Measurements from ENCODE around the gene MRFAP1L1.
"Not testable (repeated sequence)": the region's sequence is repeated elsewhere in the genome, so short reads cannot be mapped to it uniquely, and the experiment has no call there.

The MRFAP1L1 gene

GRCh38 chr4:6676722-6677558 lies 32.7 kb downstream of the MRFAP1L1 start:
- Histone ChIP-seq H3K27me3 (ENCODE audit: control insufficient read depth, insufficient read depth, low read length) (no peaks in the 10 kb centered on the region), H3K36me3 (ENCODE audit: control insufficient read depth, insufficient read depth, low read length) (no peaks in the 10 kb centered on the region), H3K4me3 (ENCODE audit: low read length) (no peak overlapping the region), H3K9me3 (ENCODE audit: control insufficient read depth, low read length) (no peaks in the 10 kb centered on the region), H3K9ac (ENCODE audit: low read length) (peak overlapping the region; percentile 14), H3K4me1 (ENCODE audit: control insufficient read depth, insufficient read depth, low read length) (peaks cover 26% of the 10 kb centered on the region)

DNA sequence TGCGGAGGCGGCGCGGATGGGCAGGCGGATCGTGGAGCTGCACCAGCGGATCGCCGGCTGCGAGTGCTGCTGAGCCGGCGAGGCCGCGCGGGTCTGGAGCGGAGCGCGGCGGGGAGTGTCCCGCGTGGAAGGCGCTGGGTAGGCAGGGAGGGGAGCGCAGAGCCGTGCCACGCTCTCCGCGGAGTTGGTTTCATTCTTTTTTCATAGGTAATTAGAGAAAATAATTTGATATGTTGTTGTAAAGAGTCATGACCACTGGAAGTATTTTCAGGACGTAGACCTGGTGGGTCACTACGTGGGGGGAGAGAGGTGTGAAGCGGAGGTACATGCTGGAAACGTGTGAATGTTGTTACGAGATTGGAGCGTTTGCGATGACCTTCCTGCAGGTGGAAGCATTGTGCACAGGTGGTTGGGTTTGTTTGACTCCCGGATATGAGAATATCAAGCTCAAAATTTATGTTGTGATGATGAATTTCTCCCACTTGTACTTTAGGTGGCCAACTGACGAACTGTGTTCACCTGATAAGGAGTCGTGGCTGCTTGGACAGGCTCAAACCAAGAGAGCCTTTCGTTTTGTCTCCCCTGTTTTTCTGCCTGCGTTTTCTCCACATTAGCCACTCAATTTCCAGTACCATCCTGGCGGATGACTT lies 35.0 kb downstream of the MRFAP1L1 start:
- H3K9me3 ChIP-seq (ENCODE audit: control insufficient read depth, low read length) = no peaks in the 10 kb centered on the region
- peaks cover 26% of the 10 kb centered on the region for H3K4me1 ChIP-seq (ENCODE audit: control insufficient read depth, insufficient read depth, low read length)
- no peaks in the 10 kb centered on the region for H3K27me3 ChIP-seq (ENCODE audit: control insufficient read depth, insufficient read depth, low read length)
- H3K36me3 ChIP-seq (ENCODE audit: control insufficient read depth, insufficient read depth, low read length) = no peaks in the 10 kb centered on the region
- H3K9ac ChIP-seq (ENCODE audit: low read length) = peak overlapping the region; percentile 57
- H3K4me3 ChIP-seq (ENCODE audit: low read length) = peak overlapping the region; percentile 57

- H3K27me3 ChIP-seq (ENCODE audit: control insufficient read depth, insufficient read depth, low read length) = no peaks in the 10 kb centered on the region
- H3K4me1 ChIP-seq (ENCODE audit: control insufficient read depth, insufficient read depth, low read length) = peaks cover 28% of the 10 kb centered on the region
- H3K4me3 ChIP-seq (ENCODE audit: low read length) = peak overlapping the region; percentile 57
- no peaks in the 10 kb centered on the region for H3K36me3 ChIP-seq (ENCODE audit: control insufficient read depth, insufficient read depth, low read length)
- peak overlapping the region; percentile 57 for H3K9ac ChIP-seq (ENCODE audit: low read length)
- H3K9me3 ChIP-seq (ENCODE audit: control insufficient read depth, low read length) = no peaks in the 10 kb centered on the region
Observed at GRCh38 chr4:6673660-6674499, 35.8 kb downstream of the MRFAP1L1 start.

DNA sequence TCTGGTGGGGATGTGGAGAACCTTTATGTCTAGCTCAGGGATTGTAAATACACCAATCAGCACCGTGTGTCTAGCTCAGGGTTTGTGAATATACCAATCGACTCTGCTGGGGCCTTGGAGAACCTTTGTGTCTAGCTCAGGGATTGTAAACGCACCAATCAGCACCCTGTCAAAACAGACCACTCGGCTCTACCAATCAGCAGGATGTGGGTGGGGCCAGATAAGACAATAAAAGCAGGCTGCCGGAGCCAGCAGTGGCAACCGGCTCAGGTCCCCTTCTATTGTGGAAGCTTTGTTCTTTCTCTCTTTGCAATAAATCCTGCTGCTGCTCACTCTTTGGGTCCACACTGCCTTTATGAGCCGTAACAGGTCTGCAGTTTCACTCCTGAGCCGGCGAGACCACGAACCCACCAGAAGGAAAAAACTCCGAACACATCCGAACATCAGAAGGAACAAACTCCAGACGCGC lies 36.4 kb downstream of the MRFAP1L1 start:
- H3K9me3 ChIP-seq (ENCODE audit: control insufficient read depth, low read length); H3K36me3 ChIP-seq (ENCODE audit: control insufficient read depth, insufficient read depth, low read length); H3K27me3 ChIP-seq (ENCODE audit: control insufficient read depth, insufficient read depth, low read length): not testable (repeated sequence)
- peak overlapping the region; percentile 57 for H3K9ac ChIP-seq (ENCODE audit: low read length)
- peak overlapping the region; percentile 57 for H3K4me3 ChIP-seq (ENCODE audit: low read length)
- H3K4me1 ChIP-seq (ENCODE audit: control insufficient read depth, insufficient read depth, low read length) = peaks cover 33% of the 10 kb centered on the region

DNA sequence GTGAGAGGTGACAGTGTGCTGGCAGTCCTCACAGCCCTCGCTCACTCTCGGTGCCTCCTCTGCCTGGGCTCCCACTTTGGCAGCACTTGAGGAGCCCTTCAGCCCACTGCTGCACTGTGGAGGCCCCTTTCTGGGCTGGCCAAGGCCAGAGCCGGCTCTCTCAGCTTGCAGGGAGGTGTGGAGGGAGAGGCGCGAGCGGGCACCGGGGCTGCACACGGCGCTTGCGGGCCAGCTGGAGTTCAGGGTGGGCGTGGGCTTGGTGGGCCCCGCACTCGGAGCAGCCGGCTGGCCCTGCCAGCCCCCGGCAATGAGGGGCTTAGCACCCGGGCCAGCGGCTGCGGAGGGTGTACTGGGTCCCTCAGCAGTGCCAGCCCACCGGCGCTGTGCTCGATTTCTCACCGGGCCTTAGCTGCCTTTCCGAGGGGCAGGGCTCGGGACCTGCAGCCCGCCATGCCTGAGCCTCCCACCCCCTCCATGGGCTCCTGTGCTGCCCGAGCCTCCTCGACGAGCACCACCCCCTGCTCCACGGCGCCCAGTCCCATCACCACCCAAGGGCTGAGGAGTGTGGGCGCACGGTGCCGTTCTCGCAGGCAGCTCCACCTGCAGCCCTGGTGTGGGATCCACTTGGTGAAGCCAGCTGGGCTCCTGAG lies 37.0 kb downstream of the MRFAP1L1 start:
- H3K4me1 ChIP-seq (ENCODE audit: control insufficient read depth, insufficient read depth, low read length) = peaks cover 36% of the 10 kb centered on the region
- not testable (repeated sequence) for H3K36me3 ChIP-seq (ENCODE audit: control insufficient read depth, insufficient read depth, low read length); H3K9me3 ChIP-seq (ENCODE audit: control insufficient read depth, low read length); H3K9ac ChIP-seq (ENCODE audit: low read length); H3K4me3 ChIP-seq (ENCODE audit: low read length); H3K27me3 ChIP-seq (ENCODE audit: control insufficient read depth, insufficient read depth, low read length)

GRCh38 chr4:6672131-6672530 lies 37.5 kb downstream of the MRFAP1L1 start:
- no peaks in the 10 kb centered on the region for H3K9me3 ChIP-seq (ENCODE audit: control insufficient read depth, low read length)
- no peak overlapping the region for H3K4me3 ChIP-seq (ENCODE audit: low read length)
- H3K4me1 ChIP-seq (ENCODE audit: control insufficient read depth, insufficient read depth, low read length) = peaks cover 36% of the 10 kb centered on the region
- no peaks in the 10 kb centered on the region for H3K27me3 ChIP-seq (ENCODE audit: control insufficient read depth, insufficient read depth, low read length)
- no peak overlapping the region for H3K9ac ChIP-seq (ENCODE audit: low read length)
- no peaks in the 10 kb centered on the region for H3K36me3 ChIP-seq (ENCODE audit: control insufficient read depth, insufficient read depth, low read length)

GRCh38 chr4:6671648-6672047 lies 38.0 kb downstream of the MRFAP1L1 start:
- no peaks in the 10 kb centered on the region for H3K9me3 ChIP-seq (ENCODE audit: control insufficient read depth, low read length)
- H3K9ac ChIP-seq (ENCODE audit: low read length) = no peak overlapping the region
- peaks cover 33% of the 10 kb centered on the region for H3K4me1 ChIP-seq (ENCODE audit: control insufficient read depth, insufficient read depth, low read length)
- H3K36me3 ChIP-seq (ENCODE audit: control insufficient read depth, insufficient read depth, low read length) = no peaks in the 10 kb centered on the region
- H3K27me3 ChIP-seq (ENCODE audit: control insufficient read depth, insufficient read depth, low read length) = no peaks in the 10 kb centered on the region
- H3K4me3 ChIP-seq (ENCODE audit: low read length) = no peak overlapping the region

GRCh38 chr4:6668391-6668790 lies 41.3 kb downstream of the MRFAP1L1 start:
- Histone ChIP-seq H3K9me3 (ENCODE audit: control insufficient read depth, low read length) (no peaks in the 10 kb centered on the region), H3K4me1 (ENCODE audit: control insufficient read depth, insufficient read depth, low read length) (peaks cover 11% of the 10 kb centered on the region), H3K4me3 (ENCODE audit: low read length) (no peak overlapping the region), H3K9ac (ENCODE audit: low read length) (no peak overlapping the region), H3K27me3 (ENCODE audit: control insufficient read depth, insufficient read depth, low read length) (peaks cover 16% of the 10 kb centered on the region), H3K36me3 (ENCODE audit: control insufficient read depth, insufficient read depth, low read length) (no peaks in the 10 kb centered on the region)

DNA sequence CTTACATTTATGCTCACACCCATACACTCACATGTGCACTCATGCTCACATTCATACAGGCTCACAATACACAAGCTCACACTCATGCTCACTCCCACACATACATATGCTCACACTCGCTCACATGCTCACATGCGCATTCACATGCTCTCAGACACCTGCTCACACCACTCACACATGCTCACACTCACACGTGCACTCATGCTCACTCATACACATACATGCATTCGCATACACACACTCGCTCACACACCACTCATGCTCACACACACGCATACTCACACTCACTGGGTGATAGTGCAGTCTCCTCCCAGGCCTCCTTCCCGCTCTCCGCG lies 44.4 kb downstream of the MRFAP1L1 start:
- no peak overlapping the region for H3K9ac ChIP-seq (ENCODE audit: low read length)
- peaks cover 30% of the 10 kb centered on the region for H3K27me3 ChIP-seq (ENCODE audit: control insufficient read depth, insufficient read depth, low read length)
- no peak overlapping the region for H3K4me3 ChIP-seq (ENCODE audit: low read length)
- H3K36me3 ChIP-seq (ENCODE audit: control insufficient read depth, insufficient read depth, low read length) = no peaks in the 10 kb centered on the region
- peaks cover 10% of the 10 kb centered on the region for H3K4me1 ChIP-seq (ENCODE audit: control insufficient read depth, insufficient read depth, low read length)
- no peaks in the 10 kb centered on the region for H3K9me3 ChIP-seq (ENCODE audit: control insufficient read depth, low read length)

GRCh38 chr4:6663596-6664393 lies 45.9 kb downstream of the MRFAP1L1 start:
- H3K9me3 ChIP-seq (ENCODE audit: control insufficient read depth, low read length) = no peaks in the 10 kb centered on the region
- peaks cover 41% of the 10 kb centered on the region for H3K27me3 ChIP-seq (ENCODE audit: control insufficient read depth, insufficient read depth, low read length)
- no peak overlapping the region for H3K9ac ChIP-seq (ENCODE audit: low read length)
- no peaks in the 10 kb centered on the region for H3K36me3 ChIP-seq (ENCODE audit: control insufficient read depth, insufficient read depth, low read length)
- peaks cover 13% of the 10 kb centered on the region for H3K4me1 ChIP-seq (ENCODE audit: control insufficient read depth, insufficient read depth, low read length)
- H3K4me3 ChIP-seq (ENCODE audit: low read length) = no peak overlapping the region

GRCh38 chr4:6662591-6662990 lies 47.1 kb downstream of the MRFAP1L1 start:
- no peaks in the 10 kb centered on the region for H3K36me3 ChIP-seq (ENCODE audit: control insufficient read depth, insufficient read depth, low read length)
- peaks cover 6% of the 10 kb centered on the region for H3K4me1 ChIP-seq (ENCODE audit: control insufficient read depth, insufficient read depth, low read length)
- peaks cover 46% of the 10 kb centered on the region for H3K27me3 ChIP-seq (ENCODE audit: control insufficient read depth, insufficient read depth, low read length)
- no peak overlapping the region for H3K9ac ChIP-seq (ENCODE audit: low read length)
- H3K4me3 ChIP-seq (ENCODE audit: low read length) = no peak overlapping the region
- H3K9me3 ChIP-seq (ENCODE audit: control insufficient read depth, low read length) = no peaks in the 10 kb centered on the region

Data from mucosa of stomach (tissue), 1 donor.